Measurements from ENCODE around the gene SCUBE1. TPM values are rescaled to one million over a fixed set of nuclear protein-coding genes. Genes with fewer than 3 reads are reported as not detected.

SCUBE1 gene
- total and polyA plus RNA-seq, 4 donors: 1.6 to 7.9 (median 5.0) TPM

GRCh38 chr22:43206509-43207161, 136.5 kb downstream of the SCUBE1 start:
- H3K36me3 ChIP-seq (ENCODE audit: control insufficient read depth in 4 of 4, insufficient read depth in 4 of 4, low read length in 4 of 4): no peaks in the 10 kb centered on the region
- no peak overlapping the region for H3K27ac ChIP-seq (ENCODE audit: low read depth in 1 of 2, low read length in 1 of 2)
- H3K9ac ChIP-seq (ENCODE audit: insufficient read depth in 1 of 2, low read length in 2 of 2): no peak overlapping the region
- ATAC-seq (ENCODE audit: insufficient read depth, low FRiP score): no peak
- TF ChIP-seq CTCF (IDR thresholded peaks at IDR 0.05; ENCODE audit: control extremely low read depth, extremely low read depth): no peak
- H3K4me1 ChIP-seq (ENCODE audit: control insufficient read depth in 5 of 5, insufficient read depth in 5 of 5, low read length in 5 of 5): peaks cover 0 to 8% (median 0%) of the 10 kb centered on the region in 5 donors
- no peaks in the 10 kb centered on the region for H3K27me3 ChIP-seq (ENCODE audit: control insufficient read depth in 3 of 3, insufficient read depth in 3 of 3, low read length in 2 of 3)
- peak in 1 of 3 donors; percentile 42 for DNase-seq
- H3K4me3 ChIP-seq: no peak overlapping the region
- no peaks in the 10 kb centered on the region for H3K9me3 ChIP-seq (ENCODE audit: control insufficient read depth in 4 of 4, insufficient read depth in 3 of 4, low read length in 3 of 4)
- WGBS, 2 donors: 38 to 51% methylated on average over 23 of the region's 23 CpGs

GRCh38 chr22:43205748-43206508, 137.2 kb downstream of the SCUBE1 start:
- no peaks in the 10 kb centered on the region for H3K9me3 ChIP-seq (ENCODE audit: control insufficient read depth in 4 of 4, insufficient read depth in 3 of 4, low read length in 3 of 4)
- H3K36me3 ChIP-seq (ENCODE audit: control insufficient read depth in 4 of 4, insufficient read depth in 4 of 4, low read length in 4 of 4): no peaks in the 10 kb centered on the region
- no peak overlapping the region for H3K27ac ChIP-seq (ENCODE audit: low read depth in 1 of 2, low read length in 1 of 2)
- no peaks in the 10 kb centered on the region for H3K27me3 ChIP-seq (ENCODE audit: control insufficient read depth in 3 of 3, insufficient read depth in 3 of 3, low read length in 2 of 3)
- 50 to 65% methylated on average over 5 of the region's 5 CpGs for WGBS, 2 donors
- ATAC-seq (ENCODE audit: insufficient read depth, low FRiP score): no peak
- no peak overlapping the region for H3K9ac ChIP-seq (ENCODE audit: insufficient read depth in 1 of 2, low read length in 2 of 2)
- H3K4me3 ChIP-seq: no peak overlapping the region
- no peak for TF ChIP-seq CTCF (IDR thresholded peaks at IDR 0.05; ENCODE audit: control extremely low read depth, extremely low read depth)
- peaks cover 0 to 8% (median 0%) of the 10 kb centered on the region in 5 donors for H3K4me1 ChIP-seq (ENCODE audit: control insufficient read depth in 5 of 5, insufficient read depth in 5 of 5, low read length in 5 of 5)
- DNase-seq: no peak

GRCh38 chr22:43205261-43205691, 137.9 kb downstream of the SCUBE1 start:
- H3K9me3 ChIP-seq (ENCODE audit: control insufficient read depth in 4 of 4, insufficient read depth in 3 of 4, low read length in 3 of 4): no peaks in the 10 kb centered on the region
- no peaks in the 10 kb centered on the region for H3K36me3 ChIP-seq (ENCODE audit: control insufficient read depth in 4 of 4, insufficient read depth in 4 of 4, low read length in 4 of 4)
- ATAC-seq (ENCODE audit: insufficient read depth, low FRiP score) (no peak), DNase-seq (no peak)
- WGBS, 2 donors: 92 to 93% methylated on average over 9 of the region's 9 CpGs
- H3K27ac ChIP-seq (ENCODE audit: low read depth in 1 of 2, low read length in 1 of 2): no peak overlapping the region
- no peak overlapping the region for H3K4me3 ChIP-seq
- H3K4me1 ChIP-seq (ENCODE audit: control insufficient read depth in 5 of 5, insufficient read depth in 5 of 5, low read length in 5 of 5): peaks cover 0 to 8% (median 0%) of the 10 kb centered on the region in 5 donors
- no peak for TF ChIP-seq CTCF (IDR thresholded peaks at IDR 0.05; ENCODE audit: control extremely low read depth, extremely low read depth)
- no peaks in the 10 kb centered on the region for H3K27me3 ChIP-seq (ENCODE audit: control insufficient read depth in 3 of 3, insufficient read depth in 3 of 3, low read length in 2 of 3)
- H3K9ac ChIP-seq (ENCODE audit: insufficient read depth in 1 of 2, low read length in 2 of 2): no peak overlapping the region
